Fibroblast of lung (primary cell): Measurements from ENCODE around the gene TFE3.

ENCODE experiments used
- CTCF ChIP-seq, 2 donors: IDR thresholded peaks in 1 of 2; conservative IDR thresholded peaks in 1 of 2; 1 replicate in 1 of 2; 2 replicates in 1 of 2; pipeline ENCODE4 v1.5.1; 2011 to 2012; ENCODE audit warnings: low read length in 2 of 2, control low read depth in 1 of 2, inconsistent platforms in 1 of 2, low read depth in 1 of 2, mild to moderate bottlenecking in 1 of 2
- EZH2 ChIP-seq: IDR thresholded peaks from 2 replicates; pipeline ENCODE4 v1.5.1; 2012; ENCODE audit warnings: low read length, control low read depth, mild to moderate bottlenecking; ENCODE audit errors: missing control alignments

GRCh38 chrX:49064735-49065134, 21.6 kb upstream of the TFE3 start:
- TF ChIP-seq CTCF (conservative IDR thresholded peaks at IDR 0.05 in 1 of 2, IDR thresholded peaks at IDR 0.05 in 1 of 2; ENCODE audit: low read depth in 1 of 2, low read length in 2 of 2) (no peak), EZH2 (no peak)
